Osteoblast (primary cell): ENCODE measurements around the gene TENM3. TPM values are rescaled to one million over a fixed set of nuclear protein-coding genes. Genes with fewer than 3 reads are reported as not detected.

Experiments used
- DNase-seq: peaks from one replicate; pipeline ENCODE4 v3.0.0; 2011; ENCODE audit warnings: low spot score, mixed read lengths; ENCODE audit not compliant: insufficient read length; ENCODE audit errors: missing footprints
- H2AFZ ChIP-seq: 2 replicates; pipeline ENCODE4 v1.6.0; 2011; ENCODE audit warnings: mild to moderate bottlenecking, low read length
- H3K27ac ChIP-seq: 2 replicates; pipeline ENCODE4 v1.5.1; 2011; ENCODE audit warnings: mild to moderate bottlenecking, low read depth, low read length, moderate library complexity
- H3K27me3 ChIP-seq: 2 replicates; pipeline ENCODE4 v1.6.0; 2012; ENCODE audit warnings: mild to moderate bottlenecking, control low read depth, inconsistent platforms, low read length, moderate library complexity; ENCODE audit not compliant: insufficient read depth
- H3K36me3 ChIP-seq: 2 replicates; pipeline ENCODE4 v1.5.1; 2011; ENCODE audit warnings: mild to moderate bottlenecking, low read length, control low read depth, moderate library complexity; ENCODE audit not compliant: insufficient read depth
- H3K4me1 ChIP-seq: 2 replicates; pipeline ENCODE4 v1.5.1; 2011; ENCODE audit warnings: mild to moderate bottlenecking, low read length, control low read depth, moderate library complexity; ENCODE audit not compliant: insufficient read depth
- H3K4me2 ChIP-seq: 2 replicates; pipeline ENCODE4 v1.6.0; 2011; ENCODE audit warnings: mild to moderate bottlenecking, low read length; ENCODE audit not compliant: insufficient read depth
- H3K4me3 ChIP-seq: fragments of 200-600 bp; sonication (generic); 3 replicates; pipeline ENCODE4 v1.5.1; 2012; ENCODE audit warnings: mild to moderate bottlenecking, low read length, inconsistent platforms; ENCODE audit not compliant: insufficient read depth
- H3K79me2 ChIP-seq: 2 replicates; pipeline ENCODE4 v1.6.0; 2012; ENCODE audit warnings: mild to moderate bottlenecking, low read length, control low read depth, inconsistent platforms; ENCODE audit not compliant: insufficient read depth
- H3K9me3 ChIP-seq: 2 replicates; pipeline ENCODE4 v1.5.1; 2011; ENCODE audit warnings: low read depth, low read length, control low read depth
- H4K20me1 ChIP-seq: 2 replicates; pipeline ENCODE4 v1.6.0; 2012; ENCODE audit warnings: mild to moderate bottlenecking, low read length, control low read depth; ENCODE audit not compliant: insufficient read depth
- small RNA-seq: library from RNA; depleted of rRNA; stranded (forward); fragments of <200 nt; gene quantifications from one replicate; pipeline ENCODE3, GENCODE V24; 2012
- total RNA-seq: library from RNA; depleted of rRNA; stranded (reverse); fragments of >200 nt; gene quantifications from 2 replicates; pipeline ENCODE4 v1.2.3, GENCODE V29; 2012
- TF ChIP-seq, protein P1 (sequence below): IDR thresholded peaks from 2 replicates; pipeline ENCODE4 v1.5.1; 2011; ENCODE audit warnings: mild to moderate bottlenecking, low read depth, low read length, moderate library complexity; ENCODE audit errors: extremely low read depth

TENM3 gene
- total RNA-seq, 1 donor: 59.0 TPM

DNA sequence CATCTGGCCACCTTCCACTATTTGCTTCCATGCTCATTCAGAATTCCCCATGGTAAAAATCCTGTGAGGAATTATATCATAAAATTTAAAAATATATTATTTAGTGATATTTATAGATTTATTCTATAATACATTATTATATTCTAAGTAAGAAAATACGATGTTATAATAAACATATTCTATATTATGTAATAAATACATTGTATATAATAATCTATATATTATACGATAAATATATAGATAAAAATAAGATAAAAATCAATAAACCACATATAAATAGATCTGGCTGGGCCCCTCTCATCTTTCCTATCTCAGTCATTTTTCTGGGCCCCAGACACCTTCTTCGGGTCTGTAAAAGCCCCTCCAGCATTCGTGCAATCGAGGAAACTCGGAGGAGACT is 605.5 kb downstream of the TENM3 start:
- Histone ChIP-seq H3K4me1 (no peaks in the 10 kb centered on the region), H3K27me3 (peaks cover 9% of the 10 kb centered on the region), H3K36me3 (no peaks in the 10 kb centered on the region), H2AFZ (no peak overlapping the region), H3K79me2 (no peaks in the 10 kb centered on the region), H4K20me1 (no peaks in the 10 kb centered on the region), H3K27ac (no peak overlapping the region), H3K4me3 (no peak overlapping the region), H3K4me2 (no peak overlapping the region), H3K9me3 (no peaks in the 10 kb centered on the region)
- no peak for DNase-seq
- TF ChIP-seq, protein P1, sequence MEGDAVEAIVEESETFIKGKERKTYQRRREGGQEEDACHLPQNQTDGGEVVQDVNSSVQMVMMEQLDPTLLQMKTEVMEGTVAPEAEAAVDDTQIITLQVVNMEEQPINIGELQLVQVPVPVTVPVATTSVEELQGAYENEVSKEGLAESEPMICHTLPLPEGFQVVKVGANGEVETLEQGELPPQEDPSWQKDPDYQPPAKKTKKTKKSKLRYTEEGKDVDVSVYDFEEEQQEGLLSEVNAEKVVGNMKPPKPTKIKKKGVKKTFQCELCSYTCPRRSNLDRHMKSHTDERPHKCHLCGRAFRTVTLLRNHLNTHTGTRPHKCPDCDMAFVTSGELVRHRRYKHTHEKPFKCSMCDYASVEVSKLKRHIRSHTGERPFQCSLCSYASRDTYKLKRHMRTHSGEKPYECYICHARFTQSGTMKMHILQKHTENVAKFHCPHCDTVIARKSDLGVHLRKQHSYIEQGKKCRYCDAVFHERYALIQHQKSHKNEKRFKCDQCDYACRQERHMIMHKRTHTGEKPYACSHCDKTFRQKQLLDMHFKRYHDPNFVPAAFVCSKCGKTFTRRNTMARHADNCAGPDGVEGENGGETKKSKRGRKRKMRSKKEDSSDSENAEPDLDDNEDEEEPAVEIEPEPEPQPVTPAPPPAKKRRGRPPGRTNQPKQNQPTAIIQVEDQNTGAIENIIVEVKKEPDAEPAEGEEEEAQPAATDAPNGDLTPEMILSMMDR: no peak

Small RNAs within 50 kb of the gene (small RNA-seq; reads per million reads assigned to genes)
- gene RN7SKP67: not detected
- 4.5 reads per million, percentile 85 among the genes with 10 or more reads in this experiment for gene RNU2-34P
